HG03108 (cell line): ENCODE measurements around the gene C7orf57.
"Not testable (repeated sequence)": the region's sequence is repeated elsewhere in the genome, so short reads cannot be mapped to it uniquely, and the experiment has no call there.

Experiments used
- ATAC-seq: cut with Tn5 transposase; IDR thresholded peaks from one replicate; pipeline ENCODE4 v1.9.1; 2021; ENCODE audit warnings: moderate library complexity; ENCODE audit not compliant: unreplicated experiment

Gene C7orf57

DNA sequence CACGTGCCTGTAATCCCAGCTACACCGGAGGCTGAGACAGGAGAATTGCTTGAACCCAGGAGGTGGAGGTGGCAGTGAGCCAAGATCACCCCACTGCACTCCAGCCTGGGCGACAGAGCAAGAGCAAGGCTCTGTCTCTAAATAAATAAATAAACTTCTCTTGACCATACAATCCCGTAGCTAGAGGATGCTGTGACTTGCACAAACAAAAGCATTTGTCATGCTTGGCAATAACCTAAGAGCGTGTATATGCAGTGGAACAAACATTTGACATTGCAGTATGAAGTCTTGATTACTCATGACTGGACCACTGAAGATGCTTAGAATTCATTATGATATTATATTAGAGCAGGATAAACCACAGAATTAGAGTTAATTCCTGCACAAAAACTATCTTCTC lies 1.4 kb upstream of the C7orf57 start:
- ATAC-seq = no peak

DNA sequence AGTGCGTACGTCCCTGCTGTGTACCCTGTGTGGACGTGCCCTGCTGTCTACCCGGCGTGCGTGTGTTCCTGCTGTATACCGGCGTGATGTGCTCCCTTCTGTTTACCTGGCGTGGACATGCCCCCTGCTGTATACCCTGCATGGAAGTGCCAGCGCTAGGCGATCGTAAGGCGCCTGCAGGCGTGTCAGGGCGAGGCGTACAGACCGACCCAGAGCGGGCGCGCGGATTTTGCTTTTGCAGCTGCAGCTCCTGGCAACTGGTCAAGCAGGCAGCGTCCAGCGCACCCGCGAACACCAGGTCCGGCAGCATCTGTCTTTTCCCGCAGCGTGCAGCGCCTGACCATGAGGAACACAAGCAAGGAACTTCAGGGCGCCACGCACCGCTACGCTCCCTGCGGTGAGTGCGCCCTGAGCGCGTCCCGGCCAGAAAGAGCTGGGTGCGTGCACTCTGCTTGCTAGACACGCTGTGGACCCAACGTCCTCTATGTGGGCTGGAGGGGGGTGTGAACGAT lies 680 bp downstream of the C7orf57 start:
- ATAC-seq = peak; percentile 16

DNA sequence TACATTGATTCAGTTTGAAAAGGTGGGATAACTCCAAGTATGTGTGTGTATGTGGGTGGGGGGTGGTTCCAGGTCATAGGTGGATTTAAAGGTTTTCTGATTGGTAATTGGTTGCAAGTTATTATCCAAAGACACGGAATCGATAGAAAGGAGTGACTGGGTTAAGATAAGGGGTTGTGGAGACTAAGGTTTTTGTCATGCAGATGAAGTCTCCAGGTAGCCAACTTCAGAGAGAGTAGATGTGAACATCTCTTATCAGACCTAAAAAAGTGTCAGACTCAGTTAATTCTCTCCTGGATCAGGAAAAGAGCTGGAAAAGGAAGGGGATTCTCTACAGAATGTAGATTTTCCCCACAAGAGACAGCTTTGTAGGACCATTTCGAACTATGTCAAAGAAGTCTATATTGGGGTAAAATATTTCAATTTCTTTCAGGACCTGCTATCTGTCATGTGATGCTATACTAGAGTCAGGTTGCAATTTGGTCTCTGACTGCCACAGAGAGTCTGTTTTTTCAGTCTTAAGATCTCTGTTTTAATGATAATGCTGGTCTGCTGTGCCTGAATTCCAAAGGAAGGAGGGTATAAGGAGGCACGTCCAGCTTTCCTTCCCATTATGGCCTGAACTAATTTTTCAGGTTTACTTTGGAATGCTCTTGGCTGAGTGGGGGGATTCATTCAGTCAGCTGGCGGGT lies 3.6 kb downstream of the C7orf57 start:
- ATAC-seq = no peak

DNA sequence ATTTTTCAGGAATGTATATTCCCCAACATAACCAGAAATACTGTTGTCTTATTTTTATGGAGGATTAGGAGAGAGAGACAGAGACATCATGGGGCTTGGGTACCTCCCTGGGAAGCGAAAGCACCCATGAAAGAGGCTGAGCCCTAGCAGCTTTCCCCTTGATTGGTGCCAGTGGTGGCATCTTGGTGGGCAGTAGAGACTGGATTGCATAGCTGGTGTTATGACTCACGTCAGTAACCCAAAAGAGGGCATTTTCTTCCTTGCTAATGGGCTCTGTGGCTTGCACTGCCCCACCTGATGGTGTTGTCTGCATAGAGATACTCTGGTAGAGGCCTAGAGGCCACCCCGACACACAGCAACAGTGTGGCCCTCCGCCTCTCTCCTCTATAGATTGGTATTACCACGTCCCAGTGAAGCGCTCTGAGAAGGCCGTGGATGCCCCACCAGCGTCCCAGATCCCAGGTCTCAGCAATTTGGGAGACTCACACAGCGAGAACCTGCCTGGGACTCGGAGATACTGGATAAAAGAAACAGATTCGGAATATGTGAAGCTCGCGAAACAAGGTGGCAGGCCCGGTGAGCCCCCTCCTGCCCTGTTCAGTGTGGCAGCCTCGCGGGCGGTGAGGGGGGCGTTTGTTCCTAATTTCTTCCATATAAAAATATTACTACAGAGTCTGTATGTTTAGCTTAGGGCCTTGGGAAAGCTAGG lies 5.8 kb downstream of the C7orf57 start:
- ATAC-seq = no peak

DNA sequence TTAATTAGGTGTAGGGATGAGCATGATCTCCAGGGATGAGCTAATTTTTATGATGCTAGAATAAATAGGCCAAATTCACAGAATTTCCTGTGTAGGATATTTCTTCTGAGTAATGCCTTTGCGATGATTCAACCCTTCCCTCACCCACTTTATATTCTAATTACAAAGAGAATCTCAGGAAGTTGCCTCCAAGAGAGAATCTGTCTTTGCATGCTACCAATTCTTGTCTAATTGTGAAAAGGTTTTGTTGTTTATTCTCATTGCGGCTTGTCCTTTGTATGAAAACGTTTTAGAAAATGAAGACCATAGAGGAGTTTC lies 6.3 kb downstream of the C7orf57 start:
- ATAC-seq = no peak

DNA sequence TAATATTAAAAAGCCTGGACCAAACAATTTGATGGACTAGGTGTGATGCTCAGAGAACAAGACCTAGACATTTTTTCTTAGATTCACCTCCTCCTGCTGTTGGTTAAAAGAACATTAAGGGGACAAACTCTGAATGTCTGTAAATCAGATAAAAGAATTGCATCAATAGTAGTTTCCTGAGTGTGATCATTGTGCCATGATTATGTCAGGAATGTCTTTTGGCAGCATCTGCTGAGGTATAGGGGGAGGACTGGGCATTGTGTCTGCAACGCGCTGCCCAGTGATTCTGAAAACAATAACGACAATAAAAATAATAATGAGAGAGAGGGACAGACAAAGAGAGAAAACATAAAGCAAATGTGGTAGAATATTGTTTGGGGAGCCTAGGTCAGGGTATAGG lies 6.9 kb downstream of the C7orf57 start:
- ATAC-seq = no peak

DNA sequence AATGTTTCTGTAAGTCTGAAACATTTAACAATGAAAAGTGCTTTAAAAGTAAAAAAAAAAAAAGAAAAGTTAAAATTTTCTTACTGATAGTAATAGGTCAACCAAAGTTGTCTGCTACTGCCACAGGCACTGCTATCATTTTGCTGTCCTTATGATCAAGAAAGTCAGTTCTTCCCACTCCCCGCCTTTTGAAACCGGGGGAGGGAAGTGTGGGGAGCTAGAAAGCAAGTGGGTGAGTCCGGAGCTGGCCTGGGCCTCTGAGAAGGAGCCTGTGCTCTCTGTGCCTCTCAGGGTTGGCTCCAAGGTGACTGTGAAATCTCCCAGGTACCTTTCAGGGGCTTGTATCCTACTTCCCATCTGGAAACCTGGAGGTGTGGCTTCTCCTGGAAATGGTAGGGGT lies 7.3 kb downstream of the C7orf57 start:
- ATAC-seq = no peak

DNA sequence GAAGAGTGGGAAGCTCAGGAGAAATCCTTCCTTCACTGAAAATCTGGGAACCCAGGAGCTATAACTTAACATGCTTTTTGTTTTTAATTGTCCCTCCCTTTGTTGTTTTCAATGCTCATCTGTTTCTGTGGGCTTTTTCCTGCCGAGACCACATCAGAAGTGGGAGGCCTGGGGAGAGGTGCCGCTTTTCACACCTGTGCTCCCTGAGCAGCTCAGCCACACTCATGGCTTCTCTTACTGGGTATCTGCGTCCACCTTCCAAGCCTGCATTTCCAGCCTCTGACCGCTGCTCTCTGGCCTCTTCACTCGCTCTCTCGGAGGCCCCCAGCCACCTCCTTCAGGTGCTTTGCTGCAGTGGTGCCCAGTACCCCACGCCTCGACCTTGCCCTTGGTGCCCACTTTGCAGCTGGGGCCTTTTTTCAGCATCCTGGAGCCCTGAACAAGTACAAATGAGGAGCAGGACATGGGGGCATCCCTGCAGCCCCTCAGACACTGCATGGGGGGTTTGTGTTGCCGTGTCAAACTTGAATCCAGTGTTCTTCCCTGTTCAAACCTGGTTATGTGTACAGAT lies 9.9 kb downstream of the C7orf57 start:
- no peak for ATAC-seq

DNA sequence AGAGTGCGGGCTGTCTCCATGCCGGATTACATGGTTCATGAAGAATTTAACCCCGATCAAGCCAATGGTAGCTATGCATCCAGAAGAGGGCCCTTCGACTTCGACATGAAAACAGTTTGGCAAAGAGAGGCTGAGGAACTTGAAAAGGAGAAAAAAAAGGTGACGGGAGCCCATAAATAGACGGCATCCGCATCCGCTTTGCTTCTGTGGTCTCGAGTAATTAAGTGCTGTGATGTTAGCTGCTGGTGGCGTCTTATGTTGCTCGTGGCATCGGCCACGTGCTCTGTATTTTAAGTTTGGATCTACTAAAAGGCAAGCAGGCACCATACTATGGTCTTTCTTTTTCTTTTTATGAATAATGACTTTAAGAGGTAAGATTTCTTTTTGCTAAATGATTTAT lies 11.1 kb downstream of the C7orf57 start:
- ATAC-seq = no peak

DNA sequence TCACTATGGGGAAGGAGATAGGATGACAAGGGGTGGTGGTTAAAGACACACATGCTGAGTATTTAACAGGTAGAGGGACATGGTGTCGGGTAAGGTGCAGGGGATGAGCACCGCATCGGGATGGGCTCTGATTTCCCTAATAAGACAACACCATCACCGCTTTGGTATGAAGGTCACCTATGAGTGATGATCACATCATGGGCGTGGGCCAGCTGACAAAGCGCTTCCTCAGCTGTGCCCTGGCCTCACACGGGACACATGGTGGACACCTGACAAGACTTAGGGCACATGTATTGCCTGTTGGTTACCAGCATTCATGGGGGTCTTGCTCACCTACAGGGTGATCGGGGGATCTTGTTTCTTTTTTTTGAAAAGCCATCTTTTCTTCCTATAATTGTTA lies 12.8 kb downstream of the C7orf57 start:
- no peak for ATAC-seq

DNA sequence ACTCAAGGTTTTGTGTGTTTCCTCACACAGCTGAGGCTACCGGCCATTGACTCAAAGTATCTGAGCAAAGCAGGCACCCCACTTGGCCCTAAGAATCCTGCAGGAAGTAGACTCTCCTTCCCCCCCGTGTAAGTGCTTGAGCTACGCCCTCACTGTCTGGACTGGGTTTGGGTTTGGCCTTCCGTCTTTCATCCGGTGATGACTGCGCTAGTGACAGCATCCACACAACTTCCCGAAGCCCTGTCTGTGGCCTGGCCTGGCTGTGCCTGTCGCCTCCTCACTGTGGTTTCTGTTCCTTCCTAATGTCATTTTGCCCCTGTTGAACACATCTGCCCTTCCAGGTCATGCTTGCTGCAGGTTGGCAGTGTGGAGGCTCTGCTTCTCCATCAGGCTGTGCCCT lies 14.5 kb downstream of the C7orf57 start:
- no peak for ATAC-seq

DNA sequence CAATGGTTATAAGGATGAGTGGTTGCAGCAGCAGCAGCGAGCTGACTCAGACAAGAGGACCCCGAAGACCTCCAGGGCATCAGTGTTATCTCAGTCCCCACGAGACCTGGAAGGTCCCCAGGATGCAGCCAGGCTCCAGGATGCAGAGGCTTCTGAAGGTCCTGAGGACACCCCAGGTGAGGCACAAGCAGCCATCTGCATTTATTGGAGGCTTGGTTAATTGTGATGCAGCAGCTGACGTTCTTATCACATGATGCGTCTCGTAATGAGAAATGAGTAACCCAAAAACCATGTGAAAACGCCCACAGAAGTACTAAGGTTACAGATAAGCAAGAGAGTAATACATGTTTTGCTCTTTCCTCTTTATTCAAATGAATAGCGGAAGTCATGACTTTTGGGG lies 17.4 kb downstream of the C7orf57 start:
- ATAC-seq = no peak

DNA sequence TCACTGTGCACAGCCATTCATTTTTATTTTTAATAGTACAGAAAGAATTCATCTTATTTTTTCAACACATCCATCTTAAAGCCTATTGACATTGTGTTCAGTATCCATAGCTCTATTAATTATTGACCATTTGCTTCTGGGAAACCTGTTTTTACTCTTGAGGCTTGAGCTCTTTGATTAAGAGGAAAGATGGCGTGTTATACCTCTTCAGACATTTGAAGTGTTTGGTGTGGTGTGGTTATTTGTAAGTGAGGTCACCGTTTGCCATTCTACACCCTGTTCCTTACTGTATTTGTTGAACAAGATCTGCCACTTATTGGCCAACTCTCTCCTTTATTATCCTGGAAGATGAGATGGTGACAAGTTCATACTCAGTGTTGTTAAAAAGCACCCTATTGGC lies 18.4 kb downstream of the C7orf57 start:
- no peak for ATAC-seq

DNA sequence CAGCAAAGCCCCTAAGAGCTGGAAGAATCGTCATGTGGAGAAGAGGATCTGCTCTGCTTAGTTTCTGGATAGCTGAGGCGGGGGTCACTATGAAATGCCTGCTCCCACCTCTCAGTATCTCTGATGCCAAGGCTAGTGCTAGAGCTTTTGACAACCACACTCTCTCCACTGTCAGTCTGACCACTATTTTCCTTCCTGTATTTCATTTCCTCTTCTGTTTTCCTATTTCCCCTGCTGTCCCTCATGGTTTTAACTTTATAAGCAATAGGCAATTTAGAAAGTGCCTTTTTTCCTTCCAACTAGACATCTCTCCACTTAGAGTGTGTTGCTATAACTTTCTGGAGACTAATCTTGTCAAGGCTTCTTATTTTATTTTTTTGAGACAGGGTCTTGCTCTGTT lies 23.6 kb downstream of the C7orf57 start:
- ATAC-seq = no peak

DNA sequence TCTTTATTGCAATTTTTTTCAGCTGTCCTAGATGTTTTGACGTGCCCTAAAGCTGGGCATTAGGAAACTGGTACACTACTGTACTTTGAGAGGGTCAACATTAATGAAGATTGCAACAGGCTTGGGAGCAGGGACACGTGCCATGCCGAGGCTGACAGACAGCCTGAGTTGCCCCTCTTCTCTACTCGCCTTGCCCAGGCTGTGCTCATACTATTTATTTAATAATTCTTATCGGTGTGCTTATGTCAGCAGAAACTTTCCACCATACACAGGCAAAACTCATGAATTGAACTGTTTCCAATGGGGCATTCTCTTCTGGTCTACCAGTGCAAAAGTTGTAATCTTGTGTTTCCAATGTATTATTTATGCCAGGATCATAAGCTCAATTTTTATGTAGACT lies 24.4 kb downstream of the C7orf57 start:
- no peak for ATAC-seq

DNA sequence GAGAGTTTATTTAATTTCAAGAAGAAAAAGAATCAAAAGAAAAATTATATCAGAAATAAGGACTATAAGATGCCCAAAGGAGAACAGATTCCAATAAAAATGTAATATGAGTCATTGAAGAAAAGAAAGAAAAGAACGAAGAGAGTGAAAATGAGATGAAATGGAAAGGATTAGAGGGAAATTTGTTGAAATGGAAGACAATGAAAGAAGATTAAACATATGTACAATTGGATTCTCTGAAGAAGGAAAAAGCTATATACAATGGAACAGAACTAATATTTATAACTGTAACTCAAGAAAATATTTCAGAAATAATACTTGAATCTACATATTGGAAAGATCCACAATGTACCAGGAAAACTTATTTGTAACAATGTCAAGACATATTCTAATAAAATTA lies 28.6 kb downstream of the C7orf57 start:
- no peak for ATAC-seq

DNA sequence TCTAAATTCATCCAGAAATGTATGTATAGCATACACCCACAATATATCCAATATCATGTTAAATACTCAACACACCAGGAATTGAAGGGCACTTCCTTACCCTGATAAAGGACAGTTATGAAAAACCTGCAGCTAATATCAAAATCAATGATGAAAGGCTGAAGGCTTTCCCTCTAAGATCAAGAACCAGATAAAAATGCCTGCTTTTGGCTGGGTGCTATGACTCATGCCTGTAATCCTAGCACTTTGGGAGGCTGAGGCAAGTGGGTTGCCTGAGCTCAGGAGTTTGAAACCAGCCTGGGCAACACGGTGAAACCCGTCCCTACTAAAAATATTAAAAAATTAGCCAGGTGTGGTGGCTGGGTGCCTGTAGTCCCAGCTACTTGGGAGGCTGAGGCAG lies 32.1 kb downstream of the C7orf57 start:
- no peak for ATAC-seq

DNA sequence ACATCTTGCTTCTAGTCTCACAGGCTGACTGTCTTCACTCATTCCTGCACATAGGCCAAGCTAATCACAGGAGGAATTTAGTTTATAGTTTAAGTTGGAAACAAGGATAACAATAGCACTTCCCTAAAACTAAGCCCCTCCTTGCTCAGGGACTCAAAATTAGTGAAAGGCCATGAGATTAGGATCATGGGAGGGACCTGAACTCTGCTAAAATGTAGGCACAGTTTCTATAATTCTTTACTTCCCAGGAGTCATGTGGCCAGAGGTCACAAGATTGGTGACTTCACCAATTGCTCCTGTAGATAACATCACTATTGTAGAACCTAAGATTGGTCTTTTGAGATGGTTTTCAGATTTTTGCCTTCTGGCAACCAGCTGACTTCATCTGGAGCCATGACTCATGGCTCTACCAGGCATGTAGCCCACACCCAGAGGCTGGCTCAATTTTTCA lies 38.9 kb downstream of the C7orf57 start:
- ATAC-seq = no peak

DNA sequence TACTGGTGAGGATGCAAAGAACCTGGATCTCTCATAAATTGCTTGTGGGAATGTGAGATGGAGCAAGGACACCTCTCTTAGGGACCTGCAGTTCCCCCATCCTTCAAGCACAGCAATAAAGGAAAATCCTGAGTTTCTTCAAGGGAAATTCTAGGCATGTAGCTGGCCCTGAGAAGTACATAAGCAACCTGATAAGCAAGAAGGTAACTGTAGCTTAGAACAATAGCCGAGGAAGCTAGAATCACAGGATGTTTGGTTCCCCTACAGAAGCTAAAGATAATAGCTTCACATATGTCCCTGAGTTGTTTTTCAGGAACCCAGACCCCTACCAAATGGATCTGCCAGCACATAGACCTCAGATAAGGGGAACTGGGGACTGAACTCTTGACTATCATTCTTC lies 42.1 kb downstream of the C7orf57 start:
- no peak for ATAC-seq

DNA sequence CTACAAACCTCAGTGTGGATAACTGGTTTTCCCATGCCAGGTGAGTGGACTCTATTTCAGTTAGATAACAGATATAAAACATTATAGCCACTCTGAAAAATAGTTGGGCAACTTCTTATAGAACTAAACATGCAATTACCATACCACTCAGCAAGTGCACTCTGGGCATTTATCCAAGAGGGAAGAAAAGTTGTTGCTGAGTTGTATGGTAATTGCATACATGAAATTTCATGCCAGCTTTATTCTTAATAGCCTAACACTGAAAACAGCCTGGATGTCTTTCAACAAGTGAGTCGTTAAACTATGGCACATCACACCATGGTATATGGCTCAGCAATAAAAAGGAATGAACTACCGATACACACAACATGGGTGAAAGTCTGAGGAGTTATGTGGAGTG lies 43.1 kb downstream of the C7orf57 start:
- ATAC-seq = no peak

DNA sequence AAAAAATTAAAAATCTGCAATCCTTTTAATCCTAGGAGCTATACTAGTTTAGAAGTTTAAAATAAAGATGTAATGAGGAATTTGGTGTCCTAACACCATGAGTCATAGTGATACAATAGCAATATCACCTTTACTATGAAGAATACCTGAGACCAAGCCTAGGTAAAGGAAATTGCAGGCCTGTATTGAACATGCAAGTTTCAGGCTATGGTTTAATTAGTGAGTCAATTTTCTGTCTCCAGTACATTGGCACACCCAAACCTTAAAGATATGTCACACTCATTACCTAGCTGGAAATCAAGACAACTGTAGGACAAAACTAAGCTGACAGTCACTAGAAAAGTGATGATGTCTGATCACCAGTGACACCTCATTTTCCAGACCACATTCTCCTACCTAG lies 47.0 kb downstream of the C7orf57 start:
- not testable (repeated sequence) for ATAC-seq

DNA sequence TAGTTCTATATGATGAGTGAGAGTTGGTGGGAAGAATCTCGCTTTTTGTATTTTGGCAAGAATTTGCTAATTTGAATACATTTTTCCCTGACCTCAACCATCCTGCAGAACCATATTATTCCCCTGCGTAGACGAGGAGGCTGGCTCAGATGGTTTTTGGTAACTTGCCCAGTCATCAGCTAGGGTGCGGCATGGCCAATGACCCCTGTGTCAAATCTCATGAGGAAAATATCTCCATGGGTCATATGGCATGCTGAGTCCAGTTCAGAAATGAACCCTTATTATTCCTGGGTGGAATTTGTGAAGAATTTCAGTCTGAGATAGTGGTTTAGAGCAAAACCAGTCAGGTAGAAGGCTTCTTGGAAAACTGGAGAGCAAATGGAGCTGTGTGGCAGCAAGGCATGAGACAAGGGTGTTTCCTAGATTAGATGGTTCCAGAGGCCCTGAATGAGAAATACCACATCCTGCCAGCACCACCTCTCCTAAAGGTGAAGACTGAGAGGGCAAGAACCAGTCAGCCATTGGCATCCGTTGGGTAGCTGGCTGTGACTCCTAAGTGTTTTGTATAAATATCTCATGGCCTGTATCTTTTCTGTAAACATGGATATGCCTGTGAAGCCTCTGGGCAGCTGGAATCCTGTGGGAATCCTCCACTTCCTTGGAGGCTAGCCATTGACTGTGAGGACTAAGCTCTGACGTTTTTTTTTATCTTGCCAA lies 47.9 kb downstream of the C7orf57 start:
- ATAC-seq = no peak
